NCI-H1694 treated with DMSO at 0.1 percent for 48 hours (cell line): Measurements from ENCODE around the gene CCDC120.
A peak's percentile ranks its signal among the peaks of the same experiment; 100 is the strongest.

Source experiments
- DNase-seq: peaks from one replicate; lab custom pipeline; 2025; lab: John Stamatoyannopoulos, UW

CCDC120 gene

DNA sequence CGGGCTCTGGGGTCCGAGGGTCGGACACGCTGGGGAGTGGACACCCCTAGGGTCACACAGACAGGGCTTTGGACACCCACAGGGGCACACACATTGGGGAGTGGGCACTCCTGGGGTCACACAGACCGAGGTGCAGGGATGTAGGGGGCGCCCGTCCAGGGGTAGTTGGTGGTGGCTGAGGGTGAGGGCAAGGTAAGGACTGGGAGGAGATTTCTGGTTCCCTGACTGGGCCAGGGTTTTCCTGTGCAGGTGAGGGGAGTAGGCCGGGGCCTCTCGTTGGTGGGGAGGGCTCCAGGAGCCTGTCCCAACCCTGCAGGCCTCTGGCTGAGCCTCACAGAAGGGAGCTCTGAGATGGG lies 42.8 kb downstream of the CCDC120 start:
- no peak for DNase-seq

DNA sequence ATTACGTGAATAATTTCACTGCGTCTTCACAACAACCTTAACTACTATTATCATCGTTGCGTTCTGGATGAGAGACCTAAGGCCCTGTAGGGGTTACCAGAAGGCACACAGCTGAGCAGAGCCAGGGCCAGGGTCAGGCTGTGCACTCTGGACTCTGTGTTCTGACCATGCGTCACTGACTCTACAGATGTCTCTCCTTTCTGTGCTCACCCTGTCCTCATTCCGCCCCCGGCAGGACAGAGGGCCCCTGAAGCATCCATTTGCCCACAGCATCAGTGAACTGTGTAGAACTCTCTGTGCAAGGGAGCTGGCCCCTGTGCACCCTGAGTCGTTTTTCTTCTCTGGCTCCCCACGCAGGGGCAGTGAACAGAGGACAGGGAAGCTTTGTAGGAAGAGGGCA lies 43.4 kb downstream of the CCDC120 start:
- no peak for DNase-seq

DNA sequence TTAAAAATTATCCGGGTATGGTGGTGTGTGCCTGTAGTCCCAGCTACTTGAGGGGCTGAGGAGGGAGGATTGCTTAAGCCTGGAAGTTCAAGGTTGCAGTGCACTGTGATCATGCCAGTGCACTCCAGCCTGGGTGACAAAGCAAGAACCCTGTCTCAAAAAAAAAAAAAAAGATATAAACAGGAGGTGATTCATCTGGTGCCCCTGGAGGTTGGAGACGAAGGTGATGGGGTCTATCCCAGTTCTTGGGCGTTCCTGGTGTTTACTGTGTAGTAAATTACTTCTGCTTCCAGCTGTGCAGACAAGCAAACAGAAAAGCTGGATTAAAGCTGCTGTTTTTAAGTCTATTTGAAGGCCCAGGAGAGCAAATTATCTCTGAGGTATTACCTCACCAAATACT lies 44.8 kb downstream of the CCDC120 start:
- no peak for DNase-seq

DNA sequence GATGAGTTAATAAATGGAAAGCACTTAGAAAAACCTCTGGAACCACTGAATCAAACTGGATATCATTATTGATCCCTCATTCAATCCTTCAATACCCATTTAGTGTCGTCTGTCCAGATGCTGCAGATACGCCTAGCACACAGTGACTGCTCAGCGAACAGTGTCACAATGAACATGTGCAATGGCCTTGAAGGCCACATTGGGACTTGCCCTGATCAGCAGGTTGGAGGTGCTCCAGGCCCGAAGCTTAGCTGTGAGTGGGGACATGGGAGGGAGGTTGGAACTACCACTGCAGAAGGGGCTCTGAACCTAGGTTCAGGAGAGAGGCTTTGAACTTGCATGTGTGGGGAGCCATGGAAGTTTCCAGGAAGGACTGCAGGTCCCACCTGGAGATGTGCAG lies 47.5 kb downstream of the CCDC120 start:
- DNase-seq = no peak

DNA sequence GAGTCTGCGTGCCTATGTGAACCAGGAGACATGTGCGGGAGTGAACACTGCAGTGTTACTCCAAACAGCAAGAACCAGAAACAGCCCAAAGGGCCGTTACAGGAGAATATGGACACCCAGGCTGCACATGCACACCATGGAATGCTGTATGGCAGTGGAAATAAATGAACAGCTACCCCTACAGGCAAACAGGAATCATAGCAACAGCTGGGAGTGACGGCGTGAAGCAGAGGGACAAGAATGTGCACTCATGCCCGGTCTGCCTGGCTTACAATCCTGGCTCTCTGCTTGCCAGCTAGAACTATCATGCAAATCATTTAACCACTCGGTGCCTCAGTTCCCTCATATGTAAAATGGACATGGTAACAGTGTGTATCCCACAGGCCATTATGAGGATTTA lies 48.1 kb downstream of the CCDC120 start:
- peak; percentile 40 for DNase-seq

DNA sequence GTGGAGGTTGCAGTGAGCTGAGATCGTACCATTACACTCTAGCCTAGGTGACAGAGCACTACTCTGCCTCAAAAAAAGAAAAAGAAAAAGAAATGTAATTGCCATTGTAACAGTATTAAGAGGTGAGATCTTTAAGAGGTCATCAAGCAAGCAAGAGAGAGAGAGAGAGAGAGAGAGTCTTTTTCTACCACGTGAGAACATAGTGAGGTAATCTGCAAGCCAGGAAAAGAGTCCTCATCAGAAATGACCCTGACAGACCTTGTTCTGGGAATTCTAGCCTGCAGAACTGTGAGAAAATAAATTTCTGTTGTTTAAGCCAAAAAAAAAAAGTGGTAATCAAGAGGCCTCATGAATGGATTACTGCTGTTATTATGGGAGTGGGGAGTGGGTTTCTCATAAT lies 49.8 kb downstream of the CCDC120 start:
- no peak for DNase-seq

DNA sequence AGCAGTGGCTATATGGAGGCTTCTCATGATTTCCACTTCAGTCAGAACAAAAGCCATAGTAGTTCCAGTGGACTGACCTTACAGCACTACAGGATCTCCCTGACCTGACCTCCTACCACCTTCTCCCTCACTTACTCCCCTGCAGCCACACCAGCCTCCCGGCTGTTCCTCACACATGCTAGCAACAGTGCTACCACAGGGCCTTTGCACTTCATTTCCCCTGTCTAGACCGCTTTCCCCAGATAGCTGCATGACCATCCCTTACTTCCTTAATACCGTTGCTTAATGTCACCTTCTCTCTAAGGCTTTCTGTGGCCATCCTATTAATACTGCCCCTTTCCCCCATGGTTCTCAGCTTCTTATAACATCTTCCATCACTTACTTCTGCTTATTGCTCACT lies 51.6 kb downstream of the CCDC120 start:
- DNase-seq = no peak

DNA sequence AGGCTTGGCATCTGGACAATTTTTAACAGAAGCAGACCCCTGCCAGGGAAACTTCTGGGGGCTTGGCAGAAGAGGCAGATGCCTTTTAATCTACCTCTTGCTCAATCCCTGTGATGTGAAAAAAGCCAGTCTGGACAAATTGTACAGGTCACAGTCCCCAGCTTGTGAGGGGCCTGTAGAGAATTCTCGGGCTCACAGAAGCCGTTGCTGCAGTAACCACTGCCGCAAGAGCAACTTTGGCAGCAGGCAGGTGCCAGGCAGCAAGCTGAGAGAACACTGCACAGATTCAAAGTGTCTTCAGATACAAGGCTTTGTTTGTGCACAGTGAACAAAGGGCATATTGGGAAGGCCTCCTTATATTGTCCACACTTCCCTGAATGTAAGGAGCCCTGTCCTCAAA lies 53.0 kb downstream of the CCDC120 start:
- DNase-seq = no peak

DNA sequence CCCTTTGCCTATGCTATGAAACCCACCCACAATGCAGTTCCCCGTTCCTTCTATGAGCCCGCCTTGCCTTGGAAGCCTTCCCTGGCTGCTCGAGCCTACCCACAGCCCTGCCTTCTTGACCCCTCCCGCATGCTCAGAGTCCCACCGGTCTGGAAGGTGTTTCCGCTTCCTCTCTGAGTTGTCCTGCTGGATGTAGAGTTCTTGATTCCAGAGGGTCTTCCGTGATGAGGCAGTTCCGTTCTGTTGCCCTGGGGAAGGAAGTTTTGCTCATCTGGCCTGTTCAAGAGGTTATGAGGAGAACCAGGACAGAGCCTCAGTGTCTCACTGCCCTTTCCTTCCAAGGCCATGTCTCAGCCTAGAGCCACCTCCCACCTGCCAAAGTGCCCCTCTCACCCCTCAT lies 57.3 kb downstream of the CCDC120 start:
- DNase-seq = no peak

DNA sequence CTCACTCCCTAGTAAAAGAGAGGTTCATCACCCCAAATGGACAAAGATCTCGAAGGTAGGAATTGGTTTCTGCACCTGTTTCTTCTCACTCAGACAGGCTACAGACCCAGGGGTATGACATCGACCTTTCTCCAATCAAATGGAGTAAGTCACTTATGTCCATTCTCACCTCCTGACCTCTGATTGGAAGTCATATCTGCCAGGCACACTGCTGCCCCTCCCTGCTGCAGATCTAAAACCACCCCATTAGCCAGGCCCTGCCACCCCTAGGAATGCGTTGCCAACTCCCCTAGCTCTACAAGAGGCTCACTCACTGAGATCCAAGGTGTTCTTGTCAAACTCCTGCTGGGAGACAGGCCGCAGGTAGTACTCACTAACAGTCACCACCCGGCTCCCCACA lies 57.9 kb downstream of the CCDC120 start:
- DNase-seq = no peak

DNA sequence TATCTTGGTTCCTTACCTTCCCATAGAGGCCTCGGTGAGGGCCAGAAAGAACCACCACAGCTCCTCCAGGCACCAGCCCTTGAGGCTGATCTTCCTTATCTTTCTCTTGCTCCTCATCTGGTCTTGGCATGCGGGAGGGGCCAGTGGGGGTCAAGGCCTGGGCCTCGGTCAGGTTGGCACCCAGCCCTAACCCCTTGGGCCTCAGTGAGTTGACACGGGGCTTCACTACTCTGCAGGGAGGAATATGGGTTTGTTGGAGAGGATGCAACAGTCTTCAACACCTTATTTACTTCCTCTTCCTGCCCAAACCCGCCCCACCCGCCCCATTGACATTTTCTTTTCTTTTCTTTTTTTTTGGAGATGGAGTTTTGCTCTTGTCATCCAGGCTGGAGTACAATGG lies 58.8 kb downstream of the CCDC120 start:
- no peak for DNase-seq
